Cardiac muscle cell (in vitro differentiated cells and primary cell): ENCODE data around the gene FADS2. TPM values are rescaled to one million over a fixed set of nuclear protein-coding genes. Genes with fewer than 3 reads are reported as not detected.
"Not testable (repeated sequence)": the region's sequence is repeated elsewhere in the genome, so short reads cannot be mapped to it uniquely, and the experiment has no call there.

Experiments used
- DNase-seq, 2 donors: peaks; one replicate each; pipeline versions ENCODE4 v3.0.0 to v3.0.0-alpha.2; 2010 to 2017; ENCODE audit warnings: low read depth in 1 of 2, low spot score in 1 of 2
- H3K27ac ChIP-seq: fragments of 200-600 bp; sonication (generic); 2 replicates; pipeline ENCODE4 v1.5.1; 2016
- H3K27me3 ChIP-seq: fragments of 200-600 bp; sonication (generic); 2 replicates; pipeline ENCODE4 v1.6.0; 2016; ENCODE audit warnings: control low read depth
- H3K36me3 ChIP-seq: fragments of 200-600 bp; sonication (generic); 2 replicates; pipeline ENCODE4 v1.5.1; 2016; ENCODE audit warnings: control low read depth
- H3K4me1 ChIP-seq: fragments of 200-600 bp; sonication (generic); 2 replicates; pipeline ENCODE4 v1.8.1; 2017; ENCODE audit warnings: low read depth, mild to moderate bottlenecking, mixed run types
- H3K4me3 ChIP-seq: fragments of 200-600 bp; sonication (generic); 2 replicates; pipeline ENCODE4 v1.5.1; 2016; ENCODE audit warnings: mild to moderate bottlenecking
- H3K9me3 ChIP-seq: fragments of 200-600 bp; sonication (generic); 2 replicates; pipeline ENCODE4 v1.5.1; 2017; ENCODE audit warnings: low read depth, mild to moderate bottlenecking, control low read depth
- polyA plus RNA-seq: library from polyadenylated mRNA; unstranded; fragments of >200 nt; fragmentation: Nextera tagmentation; extraction: Ambion mirVana; gene quantifications from 2 replicates; pipeline ENCODE4 v1.2.1, GENCODE V29; 2016
- total RNA-seq: library from RNA; depleted of rRNA; stranded (reverse); fragments of >200 nt; gene quantifications from 2 replicates; pipeline ENCODE4 v1.2.3, GENCODE V29; 2016
- TF ChIP-seq, protein P1 (sequence below): IDR thresholded peaks from 2 replicates; pipeline ENCODE4 v1.5.1; 2012; ENCODE audit warnings: low read depth, mild to moderate bottlenecking, low read length

The FADS2 gene
- total and polyA plus RNA-seq, 2 experiments from 2014 or later: 103 to 262 TPM

DNA sequence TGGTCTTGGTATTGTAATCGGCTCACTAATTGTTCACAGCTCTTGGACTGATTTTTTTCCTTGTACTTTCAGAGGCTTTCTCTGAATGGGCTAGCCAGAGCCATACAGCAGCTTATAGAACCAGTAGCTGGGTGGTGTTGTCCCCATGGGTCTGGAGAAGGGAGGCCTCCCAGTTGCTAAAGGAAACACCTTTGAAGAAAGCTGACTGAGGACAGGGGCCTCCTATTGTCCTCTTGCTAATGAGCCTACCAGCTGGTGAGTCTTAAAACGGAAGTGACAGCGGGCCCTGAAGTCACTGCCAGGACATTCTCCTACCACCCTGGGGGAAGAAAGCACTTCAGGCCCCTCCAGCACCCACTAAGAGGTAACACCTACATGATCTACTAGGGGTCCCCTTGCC, 53.3 kb downstream of the FADS2 start:
- Histone ChIP-seq H3K27me3 (no peaks in the 10 kb centered on the region), H3K4me1 (peaks cover 4% of the 10 kb centered on the region), H3K27ac (no peak overlapping the region), H3K4me3 (no peak overlapping the region), H3K36me3 (no peaks in the 10 kb centered on the region), H3K9me3 (no peaks in the 10 kb centered on the region)
- DNase-seq: no peak
- TF ChIP-seq, protein P1, sequence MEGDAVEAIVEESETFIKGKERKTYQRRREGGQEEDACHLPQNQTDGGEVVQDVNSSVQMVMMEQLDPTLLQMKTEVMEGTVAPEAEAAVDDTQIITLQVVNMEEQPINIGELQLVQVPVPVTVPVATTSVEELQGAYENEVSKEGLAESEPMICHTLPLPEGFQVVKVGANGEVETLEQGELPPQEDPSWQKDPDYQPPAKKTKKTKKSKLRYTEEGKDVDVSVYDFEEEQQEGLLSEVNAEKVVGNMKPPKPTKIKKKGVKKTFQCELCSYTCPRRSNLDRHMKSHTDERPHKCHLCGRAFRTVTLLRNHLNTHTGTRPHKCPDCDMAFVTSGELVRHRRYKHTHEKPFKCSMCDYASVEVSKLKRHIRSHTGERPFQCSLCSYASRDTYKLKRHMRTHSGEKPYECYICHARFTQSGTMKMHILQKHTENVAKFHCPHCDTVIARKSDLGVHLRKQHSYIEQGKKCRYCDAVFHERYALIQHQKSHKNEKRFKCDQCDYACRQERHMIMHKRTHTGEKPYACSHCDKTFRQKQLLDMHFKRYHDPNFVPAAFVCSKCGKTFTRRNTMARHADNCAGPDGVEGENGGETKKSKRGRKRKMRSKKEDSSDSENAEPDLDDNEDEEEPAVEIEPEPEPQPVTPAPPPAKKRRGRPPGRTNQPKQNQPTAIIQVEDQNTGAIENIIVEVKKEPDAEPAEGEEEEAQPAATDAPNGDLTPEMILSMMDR: no peak

DNA sequence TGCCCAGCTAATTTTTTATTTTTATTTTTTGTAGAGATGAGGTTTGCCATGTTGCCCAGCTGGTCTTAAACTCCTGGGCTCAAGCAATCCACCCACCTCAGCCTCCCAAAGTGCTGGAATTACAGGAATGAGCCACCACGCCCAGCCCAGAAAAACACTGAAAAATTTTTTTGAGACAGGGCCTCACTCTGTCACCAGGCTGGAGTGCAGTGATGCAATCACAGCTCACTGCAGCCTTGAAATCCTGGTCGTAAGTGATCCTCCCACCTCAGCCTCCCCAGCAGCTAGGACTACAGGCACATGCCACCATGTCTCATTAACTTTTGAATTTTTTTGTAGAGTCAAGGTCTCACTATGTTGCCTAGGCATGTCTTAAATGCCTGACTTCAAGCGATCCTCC, 54.2 kb downstream of the FADS2 start:
- H3K36me3 ChIP-seq, H3K4me3 ChIP-seq, H3K27me3 ChIP-seq, H3K9me3 ChIP-seq, H3K4me1 ChIP-seq, H3K27ac ChIP-seq: not testable (repeated sequence)
- peak in 1 of 2 donors; percentile 25 for DNase-seq

DNA sequence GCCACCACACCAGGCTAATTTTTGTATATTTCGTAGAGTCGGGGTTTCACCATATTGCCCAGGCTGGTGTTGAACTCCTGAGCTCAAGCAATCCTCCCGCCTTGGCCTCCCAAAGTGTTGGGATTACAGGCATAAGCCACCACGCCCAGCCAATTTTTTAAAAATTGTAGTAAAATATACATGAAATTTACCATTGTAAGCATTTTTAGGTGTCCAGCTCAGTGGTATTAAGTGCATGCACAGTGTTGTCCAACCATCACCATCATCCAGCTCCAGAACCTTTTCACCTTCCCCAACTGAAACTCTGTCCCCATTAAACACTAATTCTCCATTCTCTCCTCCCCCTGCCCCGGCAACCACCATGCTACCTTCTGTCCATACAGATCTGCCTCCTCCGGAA, 54.8 kb downstream of the FADS2 start:
- TF ChIP-seq, protein P1: no peak
- no peak for DNase-seq
- Histone ChIP-seq H3K36me3 (no peaks in the 10 kb centered on the region), H3K27me3 (no peaks in the 10 kb centered on the region), H3K4me1 (peaks cover 4% of the 10 kb centered on the region), H3K9me3 (no peaks in the 10 kb centered on the region), H3K27ac (no peak overlapping the region), H3K4me3 (no peak overlapping the region)

DNA sequence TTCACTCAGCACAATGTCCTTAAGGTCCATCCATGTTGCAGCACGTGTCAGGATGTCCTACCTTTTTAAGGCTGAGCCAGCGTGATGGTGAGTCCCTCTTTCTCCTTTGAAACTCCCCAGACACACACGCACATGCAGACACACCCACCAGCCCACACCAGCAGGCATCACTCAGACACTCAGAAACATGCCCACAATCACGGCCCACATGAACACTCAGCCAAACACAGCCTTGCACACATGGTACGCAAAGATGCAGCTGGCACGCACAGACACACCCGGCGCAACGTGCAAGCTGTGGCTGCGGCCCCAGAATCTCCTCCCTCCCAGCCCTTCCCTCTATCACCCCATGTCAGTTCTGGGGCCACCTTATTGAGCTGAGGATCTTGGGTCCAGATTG, 55.2 kb downstream of the FADS2 start:
- TF ChIP-seq, protein P1: no peak
- Histone ChIP-seq H3K36me3 (no peaks in the 10 kb centered on the region), H3K27me3 (no peaks in the 10 kb centered on the region), H3K27ac (no peak overlapping the region), H3K4me3 (no peak overlapping the region), H3K9me3 (no peaks in the 10 kb centered on the region), H3K4me1 (peaks cover 4% of the 10 kb centered on the region)
- DNase-seq: no peak

DNA sequence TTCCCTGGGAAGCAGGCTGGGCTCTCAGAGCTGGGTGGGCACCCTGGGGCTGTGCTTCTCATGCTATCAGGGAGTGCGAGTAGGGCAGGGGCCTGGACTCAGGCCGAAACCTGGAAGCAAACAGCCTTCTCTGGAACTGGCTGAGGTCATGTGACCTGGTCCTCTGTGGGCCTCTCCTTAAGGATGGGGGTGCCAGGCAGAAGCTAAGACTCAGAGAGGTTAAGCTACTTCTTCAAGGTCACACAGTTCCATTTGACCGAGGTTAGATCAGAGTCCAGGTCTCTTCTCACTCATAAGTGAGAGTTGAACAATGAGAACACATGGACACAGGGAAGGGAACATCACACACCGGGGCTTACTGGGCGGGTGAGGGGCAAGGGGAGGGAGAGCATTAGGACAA, 55.8 kb downstream of the FADS2 start:
- Histone ChIP-seq H3K4me1 (peaks cover 4% of the 10 kb centered on the region), H3K27ac (no peak overlapping the region), H3K27me3 (no peaks in the 10 kb centered on the region), H3K36me3 (no peaks in the 10 kb centered on the region), H3K9me3 (no peaks in the 10 kb centered on the region), H3K4me3 (no peak overlapping the region)
- DNase-seq: no peak
- TF ChIP-seq, protein P1: no peak

DNA sequence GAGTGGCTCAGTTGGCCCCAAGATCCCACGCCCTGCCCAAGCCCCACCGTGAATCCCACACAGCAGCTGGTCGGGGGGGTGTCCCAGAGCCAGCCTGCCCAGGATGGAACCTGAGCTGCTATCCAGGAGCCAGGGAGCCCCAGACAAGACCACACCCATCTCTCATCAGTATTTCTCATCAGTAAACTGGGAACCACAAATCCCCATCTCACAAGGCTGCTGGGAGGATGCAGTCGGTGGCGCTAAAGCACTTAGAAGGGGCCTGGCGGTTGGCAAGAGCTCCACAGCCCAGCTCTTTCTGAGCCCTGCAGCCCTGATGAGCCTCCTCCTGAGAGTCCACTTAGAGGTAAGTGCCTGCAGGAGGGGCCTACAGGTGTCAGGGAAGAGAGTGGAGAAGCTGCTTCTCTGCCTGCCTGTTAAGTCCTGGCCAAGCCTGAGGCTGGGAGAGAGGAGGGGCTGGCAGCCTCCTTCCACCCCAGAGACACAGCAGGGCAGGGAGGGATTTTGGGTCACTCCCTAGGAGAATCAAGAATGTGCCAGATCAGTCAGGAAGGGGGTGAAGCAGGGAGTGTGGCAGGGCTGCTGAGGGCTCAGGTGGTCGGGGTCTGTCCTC, 57.2 kb downstream of the FADS2 start:
- no peaks in the 10 kb centered on the region for H3K27me3 ChIP-seq
- H3K36me3 ChIP-seq: no peaks in the 10 kb centered on the region
- no peak overlapping the region for H3K27ac ChIP-seq
- no peak overlapping the region for H3K4me3 ChIP-seq
- H3K9me3 ChIP-seq: no peaks in the 10 kb centered on the region
- DNase-seq: peak in 1 of 2 donors; percentile 67
- TF ChIP-seq, protein P1: no peak
- peaks cover 4% of the 10 kb centered on the region for H3K4me1 ChIP-seq
